PC-3 (cell line): Measurements from ENCODE around the gene ARFGAP3.

Source experiments
- CTCF ChIP-seq: fragments of 300-600 bp; sonication (generic); conservative IDR thresholded peaks from 2 replicates; pipeline ENCODE4 v1.5.1; 2017; ENCODE audit warnings: antibody characterized with exemption, low read depth, mild to moderate bottlenecking, low read length
- EZH2 ChIP-seq: fragments of 300-600 bp; sonication (generic); IDR thresholded peaks from one replicate; pipeline ENCODE4 v1.6.1; 2017; ENCODE audit warnings: antibody characterized with exemption, mild to moderate bottlenecking, low read length; ENCODE audit not compliant: unreplicated experiment
- EZH2phosphoT487 ChIP-seq: fragments of 300-600 bp; sonication (generic); IDR thresholded peaks from 2 replicates; pipeline ENCODE4 v1.6.1; 2018; ENCODE audit warnings: mild to moderate bottlenecking, antibody characterized with exemption, low read length, borderline replicate concordance

GRCh38 chr22:42885446-42885845 lies 28.4 kb upstream of the ARFGAP3 start:
- no peak for TF ChIP-seq EZH2phosphoT487
- TF ChIP-seq CTCF: no peak
- TF ChIP-seq EZH2: no peak
